SU-DHL-6 (cell line): Measurements from ENCODE around the gene SPSB2.

Experiments used
- H2AFZ ChIP-seq: fragments of 200-600 bp; sonication (generic); 2 replicates; pipeline ENCODE4 v1.6.1; 2014; ENCODE audit warnings: low read depth, mild to moderate bottlenecking, moderate library complexity, mixed read lengths, antibody characterized with exemption, low read length; ENCODE audit not compliant: severe bottlenecking
- H3F3A ChIP-seq: fragments of 200-600 bp; shearing (Covaris generic); 2 replicates; pipeline ENCODE4 v1.6.0; 2016; ENCODE audit warnings: antibody characterized with exemption, mild to moderate bottlenecking; ENCODE audit not compliant: insufficient read depth
- H3K27ac ChIP-seq: fragments of 200-600 bp; sonication (generic); 2 replicates; pipeline ENCODE4 v1.5.1; 2016; ENCODE audit warnings: low read depth, mild to moderate bottlenecking, low read length, moderate library complexity, mixed read lengths
- H3K27me3 ChIP-seq: fragments of 200-600 bp; sonication (generic), shearing (Covaris generic); 2 replicates; pipeline ENCODE4 v1.6.0; 2014; ENCODE audit warnings: mild to moderate bottlenecking, low read length
- H3K36me3 ChIP-seq: fragments of 200-600 bp; sonication (generic); 2 replicates; pipeline ENCODE4 v1.6.1; 2014; ENCODE audit warnings: mild to moderate bottlenecking, low read length, mixed read lengths
- H3K4me2 ChIP-seq: fragments of 300-600, 200-600 bp; shearing (Covaris generic), sonication (generic); 2 replicates; pipeline ENCODE4 v1.6.0; 2014; ENCODE audit warnings: low read length, low read depth, mild to moderate bottlenecking; ENCODE audit not compliant: poor library complexity, severe bottlenecking
- H3K4me3 ChIP-seq: fragments of 200-600 bp; sonication (generic); 2 replicates; pipeline ENCODE4 v1.5.1; 2014; ENCODE audit warnings: antibody characterized with exemption, low read length, mild to moderate bottlenecking, mixed read lengths; ENCODE audit not compliant: insufficient read depth, poor library complexity, severe bottlenecking
- H3K79me2 ChIP-seq: fragments of 200-600 bp; sonication (generic); 2 replicates; pipeline ENCODE4 v1.6.1; 2014; ENCODE audit warnings: mild to moderate bottlenecking, low read length, moderate library complexity; ENCODE audit not compliant: insufficient read depth
- H3K9ac ChIP-seq: fragments of 200-600 bp; sonication (generic); 2 replicates; pipeline ENCODE4 v1.7.0; 2014; ENCODE audit warnings: mild to moderate bottlenecking, low read length
- H3K9me2 ChIP-seq: fragments of 200-600 bp; sonication (generic); replicated peaks from 2 replicates; pipeline ENCODE4 v1.6.1; 2014; ENCODE audit warnings: low read length; ENCODE audit not compliant: insufficient read depth
- H3K9me3 ChIP-seq: fragments of 200-600 bp; sonication (generic); 2 replicates; pipeline ENCODE4 v1.6.1; 2014; ENCODE audit warnings: low read length, mixed read lengths; ENCODE audit not compliant: insufficient read depth
- H4K20me1 ChIP-seq: fragments of 200-600 bp; sonication (generic); 2 replicates; pipeline ENCODE4 v1.6.1; 2014; ENCODE audit warnings: low read depth, mild to moderate bottlenecking, antibody characterized with exemption, low read length, moderate library complexity, mixed read lengths
- CTCF ChIP-seq: fragments of 200-600 bp; sonication (generic); IDR thresholded peaks from one replicate; pipeline ENCODE4 v1.5.1; 2017; ENCODE audit warnings: antibody characterized with exemption, mild to moderate bottlenecking, low read length, moderate library complexity; ENCODE audit not compliant: insufficient read depth, poor library complexity, severe bottlenecking
- EZH2phosphoT487 ChIP-seq: fragments of 200-600 bp; sonication (generic), shearing (Covaris generic); conservative IDR thresholded peaks from 2 replicates; pipeline ENCODE4 v1.6.1; 2018; ENCODE audit warnings: mild to moderate bottlenecking, antibody characterized with exemption, low read length, moderate library complexity, mixed read lengths

The SPSB2 gene

DNA sequence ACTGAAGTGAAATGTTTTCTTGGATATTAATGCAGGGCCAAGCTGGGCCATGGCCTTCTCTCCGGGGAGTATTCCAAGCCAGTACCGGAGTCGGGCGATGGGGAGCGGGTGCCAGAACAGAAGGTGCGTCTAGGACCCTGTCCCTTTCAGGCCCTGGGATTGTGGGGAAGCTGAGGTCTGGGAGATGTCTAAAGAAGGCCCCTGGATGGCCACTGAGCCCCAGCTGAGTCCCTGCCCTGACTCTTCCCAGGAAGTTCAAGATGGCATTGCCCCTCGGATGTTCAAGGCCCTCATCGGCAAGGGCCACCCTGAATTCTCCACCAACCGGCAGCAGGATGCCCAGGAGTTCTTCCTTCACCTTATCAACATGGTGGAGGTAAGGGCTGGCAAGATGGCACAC lies 13.0 kb downstream of the SPSB2 start:
- Histone ChIP-seq H3K4me3 (no peak overlapping the region), H3K9ac (no peak overlapping the region), H3K36me3 (0 out of 2 replicates have a peak, but pooled peaks cover 5% of the 10 kb centered on the region), H2AFZ (no peak overlapping the region), H3K9me2 (no peaks in the 10 kb centered on the region), H3K27ac (no peak overlapping the region), H3F3A (no peaks in the 10 kb centered on the region), H3K79me2 (peaks cover under 1% of the 10 kb centered on the region; the same call in 1 of the 2 replicates), H3K27me3 (no peaks in the 10 kb centered on the region), H3K9me3 (no peaks in the 10 kb centered on the region), H3K4me2 (no peak overlapping the region), H4K20me1 (no peaks in the 10 kb centered on the region)
- TF ChIP-seq EZH2phosphoT487 (no peak), CTCF (no peak)

GRCh38 chr12:6858799-6859198 lies 14.3 kb downstream of the SPSB2 start:
- Histone ChIP-seq H2AFZ (no peak overlapping the region), H3F3A (no peaks in the 10 kb centered on the region), H3K4me3 (no peak overlapping the region), H3K4me2 (no peak overlapping the region), H3K27me3 (no peaks in the 10 kb centered on the region), H3K36me3 (0 out of 2 replicates have a peak, but pooled peaks cover 5% of the 10 kb centered on the region), H3K9me2 (no peaks in the 10 kb centered on the region), H3K9me3 (no peaks in the 10 kb centered on the region), H3K79me2 (peaks cover 12% of the 10 kb centered on the region), H4K20me1 (no peaks in the 10 kb centered on the region), H3K27ac (no peak overlapping the region), H3K9ac (no peak overlapping the region)
- TF ChIP-seq CTCF: no peak
- no peak for TF ChIP-seq EZH2phosphoT487

- Histone ChIP-seq H3K4me3 (no peak overlapping the region), H3K9me3 (no peaks in the 10 kb centered on the region), H3K9ac (no peak overlapping the region), H3F3A (0 out of 2 replicates have a peak, but pooled peaks cover 4% of the 10 kb centered on the region), H2AFZ (no peak overlapping the region), H3K9me2 (no peaks in the 10 kb centered on the region), H3K27ac (no peak overlapping the region), H3K27me3 (no peaks in the 10 kb centered on the region), H4K20me1 (no peaks in the 10 kb centered on the region), H3K36me3 (0 out of 2 replicates have a peak, but pooled peaks cover 5% of the 10 kb centered on the region), H3K4me2 (no peak overlapping the region), H3K79me2 (peaks cover 31% of the 10 kb centered on the region)
- TF ChIP-seq EZH2phosphoT487 (no peak), CTCF (no peak)
Measured at GRCh38 chr12:6855322-6855721, 17.8 kb downstream of the SPSB2 start.
